Right ventricle myocardium inferior (tissue), 1 donor: ENCODE measurements around the gene MLLT11. TPM values are rescaled to one million over a fixed set of nuclear protein-coding genes. Genes with fewer than 3 reads are reported as not detected.
A peak's percentile ranks its signal among the peaks of the same experiment; 100 is the strongest.
"Not testable (repeated sequence)": the region's sequence is repeated elsewhere in the genome, so short reads cannot be mapped to it uniquely, and the experiment has no call there.

ENCODE experiments used
- ATAC-seq: fragments of 200-7000 bp; cut with Tn5 transposase; one replicate; pipeline ENCODE4 v1.9.1; 2020; ENCODE audit warnings: mild to moderate bottlenecking, moderate library complexity
- DNase-seq: peaks from one replicate; pipeline ENCODE4 v3.0.0; 2021; ENCODE audit errors: missing footprints
- intact Hi-C: fragments of 100-400 bp; cut with DNase I; formaldehyde crosslinking; loops from one replicate; pipeline ENCODE4 v1.11.0; 2022
- total RNA-seq: library from RNA; stranded (reverse); fragmentation: NEBNext Ultra II Directional; extraction: Animal tissue kit (Norgen Biotek cat#: 25700); gene quantifications from one replicate; pipeline ENCODE4 v1.2.1, GENCODE V29; 2021
- donor health status: DM: no; HTN: yes; CAD: no; lungs with severe emphysema.

The MLLT11 gene
- total RNA-seq, 1 donor from 2014 or later = 4.9 TPM

GRCh38 chr1:151051356-151052009 is 8.7 kb upstream of the MLLT11 start:
- intact Hi-C loops = no loop called here
- no peak for ATAC-seq
- no peak for DNase-seq

GRCh38 chr1:151054971-151055547 is 5.1 kb upstream of the MLLT11 start:
- DNase-seq (no peak), ATAC-seq (no peak)
- intact Hi-C loops = no loop called here

GRCh38 chr1:151055581-151055980 is 4.6 kb upstream of the MLLT11 start:
- DNase-seq (no peak), ATAC-seq (no peak)
- intact Hi-C loops = no loop called here

- intact Hi-C loops = no loop called here
- ATAC-seq (no peak), DNase-seq (no peak)
Observed at GRCh38 chr1:151056149-151056548, 4.0 kb upstream of the MLLT11 start.

- intact Hi-C loops = loop anchor here (2.0 kb wide), 1 partner anchor 50 kb away; the partner anchor contains the start of gene PRUNE1
- DNase-seq (no peak), ATAC-seq (no peak)
Observed at GRCh38 chr1:151058692-151059091, 1.5 kb upstream of the MLLT11 start.

- intact Hi-C loops = loop anchor here (2.0 kb wide), 1 partner anchor 51 kb away; the partner anchor contains the start of gene PRUNE1
- ATAC-seq (peak; percentile 95), DNase-seq (peak; percentile 95)
Observed at GRCh38 chr1:151059109-151060006, 839 bp upstream of the MLLT11 start, which contains the start of gene CDC42SE1. Gene CDC42SE1 (minus strand): TSS chr1:151059622. CDS start chr1:151055730, 3,892 bp downstream.

GRCh38 chr1:151060657-151061421 is 642 bp downstream of the MLLT11 start:
- intact Hi-C loops = no loop called here
- DNase-seq (no peak), ATAC-seq (no peak)

GRCh38 chr1:151061704-151062103 is 1.5 kb downstream of the MLLT11 start:
- DNase-seq (no peak), ATAC-seq (no peak)
- intact Hi-C loops = no loop called here

- ATAC-seq (no peak), DNase-seq (no peak)
- intact Hi-C loops = no loop called here
Observed at GRCh38 chr1:151062741-151063371, 2.7 kb downstream of the MLLT11 start.

GRCh38 chr1:151065089-151065645 is 5.0 kb downstream of the MLLT11 start:
- intact Hi-C loops = no loop called here

GRCh38 chr1:151067185-151067584 is 7.0 kb downstream of the MLLT11 start:
- ATAC-seq = no peak
- intact Hi-C loops = no loop called here

More at GRCh38 chr1:151065089-151065645, 5.0 kb downstream of the MLLT11 start:
- ATAC-seq (no peak), DNase-seq (no peak)

GRCh38 chr1:151069103-151069486 is 8.9 kb downstream of the MLLT11 start:
- no peak for DNase-seq
- intact Hi-C loops = no loop called here

More at GRCh38 chr1:151067185-151067584, 7.0 kb downstream of the MLLT11 start:
- no peak for DNase-seq

GRCh38 chr1:151070474-151071276 is 10.5 kb downstream of the MLLT11 start, which contains the start of gene GABPB2:
Gene GABPB2 (plus strand): TSS chr1:151070761. CDS start chr1:151088190, 17,429 bp downstream.
- ATAC-seq = peak; percentile 95
- intact Hi-C loops = loop anchor here (2.0 kb wide), 1 partner anchor 46 kb away; no protein-coding TSS in a partner anchor

More at GRCh38 chr1:151069103-151069486, 8.9 kb downstream of the MLLT11 start:
- ATAC-seq = no peak

GRCh38 chr1:151072224-151072623 is 12.0 kb downstream of the MLLT11 start:
- DNase-seq = no peak
- ATAC-seq = no peak
- intact Hi-C loops = no loop called here

More at GRCh38 chr1:151070474-151071276, 10.5 kb downstream of the MLLT11 start, which contains the start of gene GABPB2:
- DNase-seq = peak; percentile 94

GRCh38 chr1:151085953-151086559 is 25.9 kb downstream of the MLLT11 start:
- no peak for DNase-seq
- intact Hi-C loops = no loop called here
- no peak for ATAC-seq

GRCh38 chr1:151097426-151097825 is 37.2 kb downstream of the MLLT11 start:
- DNase-seq, ATAC-seq: not testable (repeated sequence)
- intact Hi-C loops = loop anchor here (10.0 kb wide), 1 partner anchor 157 kb away; the partner anchor contains the start of gene PSMD4
